ENCODE measurements around the gene HSPB6.

HSPB6 gene

GRCh38 chr19:35793381-35794165, 36.7 kb upstream of the HSPB6 start:
- no peak for TF ChIP-seq CTCF (IDR thresholded peaks at IDR 0.05; ENCODE audit: insufficient read depth, low read length, poor library complexity, severe bottlenecking)
- no peak for TF ChIP-seq EZH2phosphoT487 (conservative IDR thresholded peaks at IDR 0.05; ENCODE audit: low read length)

GRCh38 chr19:35792888-35793287, 36.1 kb upstream of the HSPB6 start:
- H3K27ac ChIP-seq (ENCODE audit: low read depth, low read length) = no peak overlapping the region

More at GRCh38 chr19:35793381-35794165, 36.7 kb upstream of the HSPB6 start:
- no peaks in the 10 kb centered on the region for H3K36me3 ChIP-seq (ENCODE audit: low read length)
- no peak overlapping the region for H2AFZ ChIP-seq (ENCODE audit: low read depth, low read length, severe bottlenecking)
- H3K27ac ChIP-seq (ENCODE audit: low read depth, low read length) = no peak overlapping the region
- H3K9me2 ChIP-seq (replicated peaks; ENCODE audit: insufficient read depth, low read length) = no peaks in the 10 kb centered on the region
- H3F3A ChIP-seq (ENCODE audit: insufficient read depth) = no peaks in the 10 kb centered on the region
- H3K9me3 ChIP-seq (ENCODE audit: insufficient read depth, low read length) = no peaks in the 10 kb centered on the region
- no peak overlapping the region for H3K9ac ChIP-seq (ENCODE audit: low read length)
- no peak overlapping the region for H3K4me3 ChIP-seq (ENCODE audit: insufficient read depth, low read length, poor library complexity, severe bottlenecking)
- no peaks in the 10 kb centered on the region for H4K20me1 ChIP-seq (ENCODE audit: low read depth, low read length)
- H3K79me2 ChIP-seq (ENCODE audit: insufficient read depth, low read length) = no peaks in the 10 kb centered on the region
- H3K4me2 ChIP-seq (ENCODE audit: low read depth, low read length, poor library complexity, severe bottlenecking) = no peak overlapping the region
- H3K27me3 ChIP-seq (ENCODE audit: low read length) = no peaks in the 10 kb centered on the region

GRCh38 chr19:35792312-35792711, 35.5 kb upstream of the HSPB6 start:
- Histone ChIP-seq H3K36me3 (ENCODE audit: low read length) (no peaks in the 10 kb centered on the region), H3K27ac (ENCODE audit: low read depth, low read length) (no peak overlapping the region), H3K4me2 (ENCODE audit: low read depth, low read length, poor library complexity, severe bottlenecking) (no peak overlapping the region), H3K27me3 (ENCODE audit: low read length) (no peaks in the 10 kb centered on the region), H4K20me1 (ENCODE audit: low read depth, low read length) (no peaks in the 10 kb centered on the region), H2AFZ (ENCODE audit: low read depth, low read length, severe bottlenecking) (no peak overlapping the region), H3K4me3 (ENCODE audit: insufficient read depth, low read length, poor library complexity, severe bottlenecking) (no peak overlapping the region), H3K9ac (ENCODE audit: low read length) (no peak overlapping the region), H3K9me3 (ENCODE audit: insufficient read depth, low read length) (no peaks in the 10 kb centered on the region), H3F3A (ENCODE audit: insufficient read depth) (no peaks in the 10 kb centered on the region), H3K79me2 (ENCODE audit: insufficient read depth, low read length) (no peaks in the 10 kb centered on the region), H3K9me2 (replicated peaks; ENCODE audit: insufficient read depth, low read length) (no peaks in the 10 kb centered on the region)
- TF ChIP-seq EZH2phosphoT487 (conservative IDR thresholded peaks at IDR 0.05; ENCODE audit: low read length) = no peak
- TF ChIP-seq CTCF (IDR thresholded peaks at IDR 0.05; ENCODE audit: insufficient read depth, low read length, poor library complexity, severe bottlenecking) = no peak

More at GRCh38 chr19:35792888-35793287, 36.1 kb upstream of the HSPB6 start:
- Histone ChIP-seq H3K27me3 (ENCODE audit: low read length) (no peaks in the 10 kb centered on the region), H3K79me2 (ENCODE audit: insufficient read depth, low read length) (no peaks in the 10 kb centered on the region), H3K9me2 (replicated peaks; ENCODE audit: insufficient read depth, low read length) (no peaks in the 10 kb centered on the region), H3K4me2 (ENCODE audit: low read depth, low read length, poor library complexity, severe bottlenecking) (no peak overlapping the region), H3K4me3 (ENCODE audit: insufficient read depth, low read length, poor library complexity, severe bottlenecking) (no peak overlapping the region), H3F3A (ENCODE audit: insufficient read depth) (no peaks in the 10 kb centered on the region), H3K36me3 (ENCODE audit: low read length) (no peaks in the 10 kb centered on the region), H4K20me1 (ENCODE audit: low read depth, low read length) (no peaks in the 10 kb centered on the region), H3K9me3 (ENCODE audit: insufficient read depth, low read length) (no peaks in the 10 kb centered on the region), H3K9ac (ENCODE audit: low read length) (no peak overlapping the region), H2AFZ (ENCODE audit: low read depth, low read length, severe bottlenecking) (no peak overlapping the region)
- TF ChIP-seq EZH2phosphoT487 (conservative IDR thresholded peaks at IDR 0.05; ENCODE audit: low read length) (no peak), CTCF (IDR thresholded peaks at IDR 0.05; ENCODE audit: insufficient read depth, low read length, poor library complexity, severe bottlenecking) (no peak)

Data from SU-DHL-6 (cell line).